HEK293 (cell line): Measurements from ENCODE around the gene SNX10.

Experiments used
- KLF10 ChIP-seq: fragments of 450-650 bp; IDR thresholded peaks from 2 replicates; pipeline ENCODE4 v1.5.1; 2018; ENCODE audit warnings: missing biosample characterization, mild to moderate bottlenecking, missing genetic modification characterization
- KLF16 ChIP-seq: fragments of 450-650 bp; formaldehyde crosslinking; IDR thresholded peaks from 2 replicates; pipeline ENCODE4 v1.5.1; 2017; ENCODE audit warnings: missing biosample characterization, missing genetic modification characterization
- REST ChIP-seq: fragments of 450-650 bp; formaldehyde crosslinking; IDR thresholded peaks from 2 replicates; pipeline ENCODE4 v1.5.1; 2016; ENCODE audit warnings: missing biosample characterization, missing genetic modification characterization
- SP3 ChIP-seq: fragments of 450-650 bp; formaldehyde crosslinking; IDR thresholded peaks from 2 replicates; pipeline ENCODE4 v1.5.1; 2016; ENCODE audit warnings: missing biosample characterization, missing genetic modification characterization
- ZFP37 ChIP-seq: fragments of 450-650 bp; formaldehyde crosslinking; IDR thresholded peaks from 2 replicates; pipeline ENCODE4 v1.5.1; 2016; ENCODE audit warnings: missing biosample characterization, missing genetic modification characterization
- ZNF302 ChIP-seq: fragments of 450-650 bp; formaldehyde crosslinking; IDR thresholded peaks from 2 replicates; pipeline ENCODE4 v1.5.1; 2016; ENCODE audit warnings: missing biosample characterization, missing genetic modification characterization, low read depth
- ZNF350 ChIP-seq: fragments of 450-650 bp; formaldehyde crosslinking; IDR thresholded peaks from 2 replicates; pipeline ENCODE4 v1.5.0; 2017; ENCODE audit warnings: missing biosample characterization, mild to moderate bottlenecking, missing genetic modification characterization
- ZNF549 ChIP-seq: fragments of 450-650 bp; IDR thresholded peaks from 2 replicates; pipeline ENCODE4 v1.5.1; 2018; ENCODE audit warnings: missing biosample characterization, missing genetic modification characterization, mild to moderate bottlenecking, inconsistent platforms, moderate library complexity
- ZNF610 ChIP-seq: fragments of 450-650 bp; formaldehyde crosslinking; IDR thresholded peaks from 2 replicates; pipeline ENCODE4 v1.5.1; 2016; ENCODE audit warnings: missing biosample characterization, missing genetic modification characterization, borderline replicate concordance
- ZNF629 ChIP-seq: fragments of 450-650 bp; formaldehyde crosslinking; IDR thresholded peaks from 2 replicates; pipeline ENCODE4 v1.5.1; 2017; ENCODE audit warnings: missing biosample characterization, missing genetic modification characterization
- TF ChIP-seq, protein P1 (sequence below): fragments of 450-650 bp; formaldehyde crosslinking; IDR thresholded peaks from 2 replicates; pipeline ENCODE4 v1.5.1; 2016; ENCODE audit warnings: missing biosample characterization, missing genetic modification characterization

DNA sequence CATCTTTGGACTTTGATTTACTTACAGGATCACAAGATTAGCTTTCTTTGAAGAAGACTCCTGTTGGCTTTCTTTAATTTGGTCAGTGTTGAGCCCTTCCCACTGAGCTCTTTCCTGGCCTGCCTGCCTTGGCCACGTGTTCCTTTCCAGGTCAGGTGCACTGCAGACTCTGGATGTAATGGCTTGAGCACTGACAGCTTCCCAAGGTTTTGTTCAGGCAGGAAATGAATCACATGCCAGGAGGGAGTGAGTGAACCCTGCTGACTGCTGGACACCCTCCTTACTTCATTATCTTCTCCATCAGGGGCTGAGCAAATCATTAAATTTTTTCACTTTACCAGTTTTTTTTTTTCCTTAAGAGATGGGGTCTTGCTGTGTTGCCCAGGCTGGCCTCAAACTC lies 29.8 kb downstream of the SNX10 start:
- TF ChIP-seq, protein P1, sequence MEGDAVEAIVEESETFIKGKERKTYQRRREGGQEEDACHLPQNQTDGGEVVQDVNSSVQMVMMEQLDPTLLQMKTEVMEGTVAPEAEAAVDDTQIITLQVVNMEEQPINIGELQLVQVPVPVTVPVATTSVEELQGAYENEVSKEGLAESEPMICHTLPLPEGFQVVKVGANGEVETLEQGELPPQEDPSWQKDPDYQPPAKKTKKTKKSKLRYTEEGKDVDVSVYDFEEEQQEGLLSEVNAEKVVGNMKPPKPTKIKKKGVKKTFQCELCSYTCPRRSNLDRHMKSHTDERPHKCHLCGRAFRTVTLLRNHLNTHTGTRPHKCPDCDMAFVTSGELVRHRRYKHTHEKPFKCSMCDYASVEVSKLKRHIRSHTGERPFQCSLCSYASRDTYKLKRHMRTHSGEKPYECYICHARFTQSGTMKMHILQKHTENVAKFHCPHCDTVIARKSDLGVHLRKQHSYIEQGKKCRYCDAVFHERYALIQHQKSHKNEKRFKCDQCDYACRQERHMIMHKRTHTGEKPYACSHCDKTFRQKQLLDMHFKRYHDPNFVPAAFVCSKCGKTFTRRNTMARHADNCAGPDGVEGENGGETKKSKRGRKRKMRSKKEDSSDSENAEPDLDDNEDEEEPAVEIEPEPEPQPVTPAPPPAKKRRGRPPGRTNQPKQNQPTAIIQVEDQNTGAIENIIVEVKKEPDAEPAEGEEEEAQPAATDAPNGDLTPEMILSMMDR, result no peak
- TF ChIP-seq KLF10 (tag by site-specific recombination) (no peak), ZNF302 (no peak), ZFP37 (no peak), ZNF549 (no peak), ZNF350 (tag by site-specific recombination) (no peak), SP3 (tag by site-specific recombination) (no peak), ZNF610 (tag by site-specific recombination) (no peak), REST (tag by site-specific recombination) (no peak), KLF16 (no peak), ZNF629 (no peak)
